GM12878 (cell line): Measurements from ENCODE around the gene HHAT.

Experiments used
- BHLHE40 ChIP-seq, 2 experiments: fragments of 450-650 bp in 1 of 2; IDR thresholded peaks; 2 replicates each; pipeline ENCODE4 v1.6.1; 2011 to 2017; ENCODE audit warnings: low read depth in 2 of 2, borderline replicate concordance in 1 of 2, improper control_type of control experiment in 1 of 2, low read length in 1 of 2, mild to moderate bottlenecking in 1 of 2
- CBX3 ChIP-seq: fragments of 200-600 bp; sonication (generic); IDR thresholded peaks from 2 replicates; pipeline ENCODE4 v1.6.1; 2016; ENCODE audit warnings: low read depth, borderline replicate concordance
- CTCF ChIP-seq, 3 experiments: IDR thresholded peaks in 2 of 3; conservative IDR thresholded peaks in 1 of 3; 2 replicates each; pipeline ENCODE4 v1.5.1; 2011; ENCODE audit warnings: low read depth in 3 of 3, low read length in 3 of 3, mild to moderate bottlenecking in 3 of 3, control low read depth in 2 of 3, moderate library complexity in 2 of 3, inconsistent platforms in 1 of 3, mixed read lengths in 1 of 3; ENCODE audit not compliant: control insufficient read depth in 2 of 3, insufficient read depth in 1 of 3; ENCODE audit errors: extremely low read depth in 1 of 3
- GATAD2B ChIP-seq: fragments of 450-650 bp; conservative IDR thresholded peaks from 2 replicates; pipeline ENCODE4 v1.6.1; 2017; ENCODE audit warnings: low read depth, mild to moderate bottlenecking, moderate library complexity
- MXI1 ChIP-seq: fragments of 150-350 bp; IDR thresholded peaks from 2 replicates; pipeline ENCODE4 v1.6.1; 2011; ENCODE audit warnings: low read depth, mild to moderate bottlenecking, inconsistent platforms, low read length, improper control_type of control experiment
- POLR2A ChIP-seq: IDR thresholded peaks from 2 replicates; pipeline ENCODE4 v1.6.1; 2011; ENCODE audit warnings: low read depth, mild to moderate bottlenecking, low read length
- RELA ChIP-seq: fragments of 450-650 bp; IDR thresholded peaks from 2 replicates; pipeline ENCODE4 v1.8.0; 2014; ENCODE audit warnings: borderline replicate concordance; ENCODE audit not compliant: partially characterized antibody

GRCh38 chr1:210396541-210396940 is 67.8 kb downstream of the HHAT start:
- TF ChIP-seq CTCF (IDR thresholded peaks at IDR 0.05 in 2 of 3, conservative IDR thresholded peaks at IDR 0.05 in 1 of 3; ENCODE audit: control insufficient read depth in 2 of 3, extremely low read depth in 1 of 3, insufficient read depth in 1 of 3, low read depth in 3 of 3, low read length in 3 of 3), result no peak
- no peak for TF ChIP-seq POLR2A
- no peak for TF ChIP-seq RELA
- no peak for TF ChIP-seq CBX3
- TF ChIP-seq GATAD2B, result no peak
- TF ChIP-seq MXI1, result no peak
- TF ChIP-seq BHLHE40 (IDR thresholded peaks at IDR 0.05; ENCODE audit: borderline replicate concordance in 1 of 2, low read depth in 2 of 2, low read length in 1 of 2), result no peak
